Endothelial cell of umbilical vein (primary cell): ENCODE data around the gene ATP2C2. TPM values are rescaled to one million over a fixed set of nuclear protein-coding genes. Genes with fewer than 3 reads are reported as not detected.

ENCODE experiments used
- BruUV-seq: library from RNA; stranded (reverse); fragments of 400-500 nt; replicated peaks from 2 replicates; lab custom pipeline; 2021; lab: Mats Ljungman, UMichigan
- CTCF ChIA-PET: fragments of 300-600, 350-600 bp; sonication (Branson Sonifier 250); formaldehyde crosslinking; loops from one replicate; lab custom pipeline; 2021; ENCODE audit warnings: antibody characterized with exemption, inconsistent platforms; lab: Charles Lee
- POLR2A ChIA-PET: fragments of 300-600, 350-600 bp; sonication (Branson Sonifier 250); formaldehyde crosslinking; loops from one replicate; lab custom pipeline; 2021; ENCODE audit warnings: antibody characterized with exemption, inconsistent platforms; lab: Charles Lee
- DNase-seq: peaks from one replicate; pipeline ENCODE4 v3.0.0-alpha.2; 2011; ENCODE audit warnings: low read depth, low spot score
- FAIRE-seq: peaks from 2 replicates; lab custom pipeline; 2011; peaks lifted over from hg19 to GRCh38; lab: Jason Lieb, UNC
- H2AFZ ChIP-seq: 2 replicates; pipeline ENCODE4 v1.6.0; 2012; ENCODE audit warnings: low read depth, low read length, control low read depth, inconsistent platforms
- H3K27ac ChIP-seq: 2 replicates; pipeline ENCODE4 v1.5.1; 2011; ENCODE audit warnings: low read depth, mild to moderate bottlenecking, control low read depth, low read length, moderate library complexity; ENCODE audit not compliant: insufficient read depth
- H3K27me3 ChIP-seq, 2 experiments: 2 replicates each; pipeline versions ENCODE4 v1.6.0 to v1.6.1; 2011; ENCODE audit warnings: low read length in 2 of 2, mixed read lengths in 1 of 2; ENCODE audit not compliant: control insufficient read depth in 2 of 2, insufficient read depth in 2 of 2
- H3K36me3 ChIP-seq, 2 experiments: 2 replicates in 1 of 2; 3 replicates in 1 of 2; pipeline ENCODE4 v1.5.1; 2011; ENCODE audit warnings: low read length in 2 of 2, mild to moderate bottlenecking in 1 of 2, moderate library complexity in 1 of 2; ENCODE audit not compliant: control insufficient read depth in 2 of 2, insufficient read depth in 2 of 2; ENCODE audit errors: extremely low read depth in 1 of 2
- H3K4me1 ChIP-seq: 3 replicates; pipeline ENCODE4 v1.5.1; 2011; ENCODE audit warnings: mild to moderate bottlenecking, low read length; ENCODE audit not compliant: control insufficient read depth, insufficient read depth; ENCODE audit errors: extremely low read depth
- H3K4me2 ChIP-seq: 2 replicates; pipeline ENCODE4 v1.6.1; 2011; ENCODE audit warnings: low read length, control low read depth, mixed read lengths; ENCODE audit not compliant: insufficient read depth
- H3K4me3 ChIP-seq, 3 experiments: fragments of 200-600 bp in 1 of 3; sonication (generic), shearing (Covaris generic) in 1 of 3; replicated peaks in 1 of 3; 2 replicates each; pipeline ENCODE4 v1.5.1; 2011 to 2016; ENCODE audit warnings: control low read depth in 3 of 3, low read length in 3 of 3, mild to moderate bottlenecking in 2 of 3, inconsistent platforms in 1 of 3, low read depth in 1 of 3, moderate library complexity in 1 of 3; ENCODE audit not compliant: insufficient read depth in 1 of 3
- H3K79me2 ChIP-seq: 2 replicates; pipeline ENCODE4 v1.6.0; 2012; ENCODE audit warnings: low read length, inconsistent platforms; ENCODE audit not compliant: control insufficient read depth, insufficient read depth
- H3K9ac ChIP-seq: replicated peaks from 2 replicates; pipeline ENCODE3; 2011; ENCODE audit warnings: low read length, control low read depth; ENCODE audit not compliant: insufficient read depth; ENCODE audit errors: extremely low read depth
- H3K9me1 ChIP-seq: replicated peaks from 3 replicates; pipeline ENCODE4 v1.6.0; 2011; ENCODE audit warnings: mild to moderate bottlenecking, low read length; ENCODE audit not compliant: control insufficient read depth, insufficient read depth; ENCODE audit errors: extremely low read depth
- H3K9me3 ChIP-seq: replicated peaks from 2 replicates; pipeline ENCODE4 v1.5.1; 2012; ENCODE audit warnings: low read length, inconsistent platforms; ENCODE audit not compliant: control insufficient read depth, insufficient read depth
- H4K20me1 ChIP-seq: replicated peaks from 2 replicates; pipeline ENCODE3; 2011; ENCODE audit warnings: mild to moderate bottlenecking, low read length; ENCODE audit not compliant: control insufficient read depth, insufficient read depth; ENCODE audit errors: extremely low read depth
- EZH2 ChIP-seq: IDR thresholded peaks from 2 replicates; pipeline ENCODE4 v1.6.1; 2012; ENCODE audit warnings: borderline replicate concordance, low read depth, mild to moderate bottlenecking, moderate library complexity, low read length, inconsistent platforms; ENCODE audit not compliant: severe bottlenecking
- FOS ChIP-seq: IDR thresholded peaks from 2 replicates; pipeline ENCODE4 v1.6.1; 2011; ENCODE audit warnings: mild to moderate bottlenecking, low read length, moderate library complexity, borderline replicate concordance; ENCODE audit not compliant: insufficient read depth
- GATA2 ChIP-seq: IDR thresholded peaks from 2 replicates; pipeline ENCODE4 v1.7.0; 2011; ENCODE audit warnings: low read depth, mild to moderate bottlenecking, moderate library complexity, mixed read lengths, low read length; ENCODE audit not compliant: insufficient read length, insufficient read depth
- JUN ChIP-seq: IDR thresholded peaks from 2 replicates; pipeline ENCODE4 v1.6.1; 2011; ENCODE audit warnings: borderline replicate concordance, low read depth; ENCODE audit not compliant: insufficient read length, insufficient read depth
- MAX ChIP-seq: IDR thresholded peaks from 2 replicates; pipeline ENCODE4 v1.6.1; 2011; ENCODE audit not compliant: insufficient read depth, insufficient read length
- MYC ChIP-seq: IDR thresholded peaks from one replicate; pipeline ENCODE4 v1.6.1; 2011; ENCODE audit warnings: mild to moderate bottlenecking, low read depth, low read length
- POLR2A ChIP-seq: IDR thresholded peaks from 2 replicates; pipeline ENCODE4 v1.6.1; 2012; ENCODE audit warnings: low read depth, mild to moderate bottlenecking, control low read depth, low read length
- POLR2AphosphoS5 ChIP-seq: IDR thresholded peaks from 2 replicates; pipeline ENCODE4 v1.6.1; 2012; ENCODE audit warnings: low read depth, mild to moderate bottlenecking, control low read depth, low read length, moderate library complexity; ENCODE audit not compliant: insufficient read depth
- dilution Hi-C: fragments of 300-500 bp; cut with MboI; formaldehyde crosslinking; loops from one replicate; pipeline ENCODE4 v1.15.0; 2019; ENCODE audit warnings: low sequenced_read_pairs; ENCODE audit not compliant: extremely low pct_ligation_motif_present
- intact Hi-C: fragments of 100-400 bp; cut with micrococcal nuclease; formaldehyde crosslinking; loops from one replicate; pipeline ENCODE4 v1.10.0; 2022
- polyA plus RNA-seq, 4 experiments: library from polyadenylated mRNA; depleted of rRNA in 3 of 4; stranded (reverse) in 3 of 4; unstranded in 1 of 4; fragments of >200 nt; gene quantifications; 2 replicates each; pipeline versions ENCODE4 v1.2.1 to v1.2.3, GENCODE V29; 2011 to 2012; ENCODE audit warnings: missing spikeins in 1 of 4
- total RNA-seq: library from RNA; stranded (reverse); gene quantifications from 2 replicates; pipeline ENCODE4 v1.2.3, GENCODE V29; 2021
- TF ChIP-seq, protein P1 (sequence below), 2 donors: IDR thresholded peaks; 1 replicate in 1 of 2; 2 replicates in 1 of 2; pipeline ENCODE4 v1.5.1; 2011; ENCODE audit warnings: low read length in 2 of 2, mild to moderate bottlenecking in 2 of 2, moderate library complexity in 2 of 2, control low read depth in 1 of 2, inconsistent platforms in 1 of 2, low read depth in 1 of 2; ENCODE audit not compliant: insufficient read depth in 1 of 2; ENCODE audit errors: extremely low read depth in 1 of 2

ATP2C2 gene
- total and polyA plus RNA-seq, 2 donors (not counting 3 experiments of a cell fraction or from before 2014, with no cell fraction given), result not detected

GRCh38 chr16:84487358-84487757, 119.0 kb downstream of the ATP2C2 start:
- CTCF ChIA-PET, result interaction anchor here (1.3 to 3.4 kb wide), 2 partner anchors 11 to 211 kb away, joined by 3 to 16 read pairs; no protein-coding TSS in a partner anchor
- dilution Hi-C loops, result no loop called here
- Histone ChIP-seq H3K79me2 (no peaks in the 10 kb centered on the region), H3K4me2 (no peak overlapping the region), H3K27ac (no peak overlapping the region), H3K9me1 (no peaks in the 10 kb centered on the region), H3K4me1 (no peaks in the 10 kb centered on the region), H3K27me3 (no peaks in the 10 kb centered on the region), H3K9me3 (no peaks in the 10 kb centered on the region), H2AFZ (no peak overlapping the region), H3K36me3 (peaks cover 0 to 21% of the 10 kb centered on the region in 2 experiments), H3K9ac (no peak overlapping the region), H3K4me3 (no peak overlapping the region), H4K20me1 (no peaks in the 10 kb centered on the region)
- POLR2A ChIA-PET, result no interaction called here
- DNase-seq (no peak), FAIRE-seq (no peak)
- BruUV-seq, result no TSS peak
- TF ChIP-seq GATA2 (no peak), POLR2A (no peak), EZH2 (no peak), FOS (no peak), POLR2AphosphoS5 (no peak), MAX (no peak), MYC (no peak), JUN (no peak)
- TF ChIP-seq, protein P1, sequence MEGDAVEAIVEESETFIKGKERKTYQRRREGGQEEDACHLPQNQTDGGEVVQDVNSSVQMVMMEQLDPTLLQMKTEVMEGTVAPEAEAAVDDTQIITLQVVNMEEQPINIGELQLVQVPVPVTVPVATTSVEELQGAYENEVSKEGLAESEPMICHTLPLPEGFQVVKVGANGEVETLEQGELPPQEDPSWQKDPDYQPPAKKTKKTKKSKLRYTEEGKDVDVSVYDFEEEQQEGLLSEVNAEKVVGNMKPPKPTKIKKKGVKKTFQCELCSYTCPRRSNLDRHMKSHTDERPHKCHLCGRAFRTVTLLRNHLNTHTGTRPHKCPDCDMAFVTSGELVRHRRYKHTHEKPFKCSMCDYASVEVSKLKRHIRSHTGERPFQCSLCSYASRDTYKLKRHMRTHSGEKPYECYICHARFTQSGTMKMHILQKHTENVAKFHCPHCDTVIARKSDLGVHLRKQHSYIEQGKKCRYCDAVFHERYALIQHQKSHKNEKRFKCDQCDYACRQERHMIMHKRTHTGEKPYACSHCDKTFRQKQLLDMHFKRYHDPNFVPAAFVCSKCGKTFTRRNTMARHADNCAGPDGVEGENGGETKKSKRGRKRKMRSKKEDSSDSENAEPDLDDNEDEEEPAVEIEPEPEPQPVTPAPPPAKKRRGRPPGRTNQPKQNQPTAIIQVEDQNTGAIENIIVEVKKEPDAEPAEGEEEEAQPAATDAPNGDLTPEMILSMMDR (IDR thresholded peaks at IDR 0.05; ENCODE audit: extremely low read depth in 1 of 2, insufficient read depth in 1 of 2, low read depth in 1 of 2, low read length in 2 of 2), result no peak
- intact Hi-C loops, result loop anchor here (10.0 kb wide), 1 partner anchor 423 kb away; no protein-coding TSS in a partner anchor
